Measurements from ENCODE around the gene EID3.

EID3 gene

GRCh38 chr12:104290855-104291254, 12.7 kb upstream of the EID3 start:
- no peak for DNase-seq

- no peak for DNase-seq
These were observed 11.5 kb upstream of the EID3 start for GRCh38 chr12:104291867-104292524.

GRCh38 chr12:104292872-104293794, 10.4 kb upstream of the EID3 start:
- DNase-seq: peak; percentile 48

GRCh38 chr12:104294158-104294859, 9.2 kb upstream of the EID3 start:
- peak; percentile 35 for DNase-seq

- DNase-seq: no peak
These were observed 8.4 kb upstream of the EID3 start for GRCh38 chr12:104294927-104295668.

GRCh38 chr12:104295954-104296353, 7.6 kb upstream of the EID3 start:
- DNase-seq: no peak

- no peak for DNase-seq
These were observed 6.8 kb upstream of the EID3 start for GRCh38 chr12:104296718-104297117.

GRCh38 chr12:104297477-104298113, 5.9 kb upstream of the EID3 start:
- no peak for DNase-seq

- peak; percentile 41 for DNase-seq
These were observed 3.6 kb upstream of the EID3 start for GRCh38 chr12:104299842-104300481.

GRCh38 chr12:104304261-104305009, 896 bp downstream of the EID3 start:
- no peak for DNase-seq

- no peak for DNase-seq
These were observed 1.8 kb downstream of the EID3 start for GRCh38 chr12:104305349-104305748.

- no peak for DNase-seq
These were observed 2.8 kb downstream of the EID3 start for GRCh38 chr12:104306376-104306775.

- no peak for DNase-seq
These were observed 3.6 kb downstream of the EID3 start for GRCh38 chr12:104306943-104307654.

- no peak for DNase-seq
These were observed 4.1 kb downstream of the EID3 start for GRCh38 chr12:104307655-104308000.

- no peak for DNase-seq
These were observed 6.0 kb downstream of the EID3 start for GRCh38 chr12:104309446-104309993.

GRCh38 chr12:104310751-104311633, 7.5 kb downstream of the EID3 start:
- DNase-seq: no peak

GRCh38 chr12:104312202-104312601, 8.7 kb downstream of the EID3 start:
- no peak for DNase-seq

GRCh38 chr12:104312654-104313053, 9.1 kb downstream of the EID3 start:
- DNase-seq: no peak
